B cell (primary cell): ENCODE results near the gene ZFAND5. TPM values are rescaled to one million over a fixed set of nuclear protein-coding genes. Genes with fewer than 3 reads are reported as not detected.

Experiments used
- ATAC-seq: fragments of 200-7000 bp; cut with Tn5 transposase; one replicate; pipeline ENCODE4 v1.10.0; 2021; ENCODE audit warnings: low read depth, mild to moderate bottlenecking, moderate number of reproducible peaks, moderate library complexity
- CTCF ChIA-PET: fragments of 350-600 bp; sonication (Branson Sonifier 250); formaldehyde crosslinking; loops from one replicate; lab custom pipeline; 2021; ENCODE audit warnings: antibody characterized with exemption, inconsistent platforms; lab: Charles Lee
- POLR2A ChIA-PET: fragments of 350-600 bp; sonication (Branson Sonifier 250); formaldehyde crosslinking; loops from one replicate; lab custom pipeline; 2021; ENCODE audit warnings: antibody characterized with exemption; lab: Charles Lee
- DNase-seq: peaks from one replicate; pipeline ENCODE4 v3.0.0; 2013
- H2AFZ ChIP-seq: 2 replicates; pipeline ENCODE4 v1.6.1; 2012; ENCODE audit warnings: mild to moderate bottlenecking, low read depth, low read length; ENCODE audit not compliant: insufficient read depth, poor library complexity, severe bottlenecking
- H3K27ac ChIP-seq, 2 donors: 1 replicate in 1 of 2; 2 replicates in 1 of 2; pipeline ENCODE4 v1.5.1; 2012 to 2013; ENCODE audit warnings: low read length in 2 of 2, mild to moderate bottlenecking in 2 of 2, moderate library complexity in 1 of 2
- H3K27me3 ChIP-seq, 4 experiments: fragments of 200-600 bp in 1 of 4; sonication (generic) in 1 of 4; replicated peaks in 1 of 4; 1 replicate in 2 of 4; 2 replicates in 2 of 4; pipeline versions ENCODE4 v1.6.1 to v1.7.0; 2013 to 2016; ENCODE audit warnings: low read length in 3 of 4, mild to moderate bottlenecking in 2 of 4, mixed read lengths in 1 of 4, moderate library complexity in 1 of 4; ENCODE audit not compliant: insufficient read depth in 4 of 4, control insufficient read depth in 3 of 4; ENCODE audit errors: control extremely low read depth in 1 of 4
- H3K36me3 ChIP-seq, 2 experiments: replicated peaks in 1 of 2; 1 replicate in 1 of 2; 2 replicates in 1 of 2; pipeline versions ENCODE4 v1.6.1 to v1.7.1; 2013; ENCODE audit warnings: low read length in 1 of 2; ENCODE audit not compliant: insufficient read depth in 2 of 2, control insufficient read depth in 1 of 2; ENCODE audit errors: control extremely low read depth in 1 of 2, extremely low read depth in 1 of 2
- H3K4me1 ChIP-seq, 2 donors: fragments of 200-600 bp in 1 of 2; sonication (generic) in 1 of 2; 1 replicate in 1 of 2; 2 replicates in 1 of 2; pipeline versions ENCODE4 v1.5.1 to v1.6.1; 2013 to 2017; ENCODE audit warnings: low read length in 2 of 2; ENCODE audit not compliant: control insufficient read depth in 2 of 2, insufficient read depth in 2 of 2
- H3K4me2 ChIP-seq: replicated peaks from 2 replicates; pipeline ENCODE3; 2012; ENCODE audit warnings: mild to moderate bottlenecking, low read depth, low read length; ENCODE audit not compliant: poor library complexity, severe bottlenecking
- H3K4me3 ChIP-seq, 5 experiments: fragments of 200-600 bp in 1 of 5; sonication (generic) in 1 of 5; 1 replicate in 3 of 5; 2 replicates in 2 of 5; pipeline versions ENCODE4 v1.5.1 to v1.7.0; 2011 to 2016; ENCODE audit warnings: low read length in 4 of 5, mild to moderate bottlenecking in 4 of 5, low read depth in 2 of 5, control low read depth in 1 of 5, moderate library complexity in 1 of 5; ENCODE audit not compliant: insufficient read depth in 1 of 5; ENCODE audit errors: control extremely low read depth in 1 of 5, extremely low read depth in 1 of 5
- H3K79me2 ChIP-seq: fragments of 200-600 bp; sonication (generic); one replicate; pipeline ENCODE4 v1.6.0; 2016; ENCODE audit warnings: low read length; ENCODE audit not compliant: control insufficient read depth, insufficient read depth
- H3K9ac ChIP-seq: fragments of 200-600 bp; sonication (generic); 2 replicates; pipeline ENCODE4 v1.6.1; 2017; ENCODE audit warnings: mild to moderate bottlenecking, low read length, moderate library complexity
- H3K9me3 ChIP-seq, 3 donors: one replicate each; pipeline versions ENCODE4 v1.6.1 to v1.7.1; 2013; ENCODE audit warnings: low read length in 2 of 3; ENCODE audit not compliant: control insufficient read depth in 2 of 3, insufficient read depth in 1 of 3; ENCODE audit errors: control extremely low read depth in 1 of 3
- H4K20me1 ChIP-seq: 2 replicates; pipeline ENCODE4 v1.6.0; 2012; ENCODE audit warnings: mild to moderate bottlenecking, low read length; ENCODE audit not compliant: insufficient read depth, control insufficient read depth, poor library complexity, severe bottlenecking
- H3K27ac Mint-ChIP-seq: one replicate; pipeline ENCODE4 v1.8.0; 2021; ENCODE audit warnings: mixed read lengths
- H3K27me3 Mint-ChIP-seq: one replicate; pipeline ENCODE4 v1.8.0; 2021; ENCODE audit warnings: mixed read lengths
- H3K4me1 Mint-ChIP-seq: one replicate; pipeline ENCODE4 v1.8.0; 2021; ENCODE audit warnings: mixed read lengths
- H3K4me3 Mint-ChIP-seq: one replicate; pipeline ENCODE4 v1.8.0; 2021; ENCODE audit warnings: mixed read lengths
- H3K9me3 Mint-ChIP-seq: one replicate; pipeline ENCODE4 v1.8.0; 2022; ENCODE audit warnings: mixed read lengths; ENCODE audit not compliant: insufficient read depth
- EZH2 ChIP-seq: IDR thresholded peaks from 2 replicates; pipeline ENCODE4 v1.6.1; 2012; ENCODE audit warnings: borderline replicate concordance, low read depth, mild to moderate bottlenecking, moderate library complexity, low read length; ENCODE audit not compliant: insufficient read depth, poor library complexity, severe bottlenecking
- WGBS: methylation state at CpG from one replicate; pipeline ENCODE4 v1.1.5; 2013; ENCODE audit warnings: missing lambda C conversion rate; ENCODE audit not compliant: insufficient coverage; 5-methylcytosine and 5-hydroxymethylcytosine counted together
- intact Hi-C: fragments of 100-400 bp; cut with micrococcal nuclease; formaldehyde crosslinking; loops from one replicate; pipeline ENCODE4 v1.10.0; 2022
- polyA plus RNA-seq: library from polyadenylated mRNA; depleted of rRNA; stranded (reverse); fragments of >200 nt; gene quantifications from 2 replicates; pipeline ENCODE4 v1.2.3, GENCODE V29; 2012
- total RNA-seq, 2 donors: library from RNA; stranded (reverse); fragments of 120-200 nt in 1 of 2; gene quantifications; 1 replicate in 1 of 2; 2 replicates in 1 of 2; pipeline versions ENCODE4 v1.2.3 to v1.2.4, GENCODE V29; 2013 to 2022
- TF ChIP-seq, protein P1 (sequence below): fragments of 200-600 bp; IDR thresholded peaks from one replicate; pipeline ENCODE4 v1.8.0; 2022; ENCODE audit warnings: antibody characterized with exemption, mild to moderate bottlenecking

Gene ZFAND5
- total and polyA plus RNA-seq, 2 donors (not counting 1 experiment from before 2014, with no cell fraction given): 95.3 to 162 TPM

DNA sequence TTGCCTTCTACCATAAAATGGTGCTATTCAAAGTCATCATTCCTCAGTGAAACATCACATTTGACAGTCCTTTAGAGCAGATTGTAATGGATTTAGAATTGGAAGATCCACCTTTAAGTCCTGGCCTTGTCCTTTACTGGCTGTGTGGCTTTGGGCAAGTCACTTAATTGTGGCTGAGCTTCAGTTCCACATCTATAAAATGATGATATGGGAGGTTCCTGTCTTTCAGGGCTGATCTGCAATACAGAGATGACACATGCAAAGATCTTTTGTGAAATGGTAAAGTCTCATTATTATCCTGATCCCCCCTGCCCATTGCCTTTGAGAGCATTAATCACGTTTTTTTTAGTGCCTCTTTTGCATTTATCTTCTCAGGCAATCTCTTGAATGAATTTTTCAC is 58.2 kb downstream of the ZFAND5 start:
- Mint-ChIP-seq H3K4me3 (peak overlapping the region; percentile 24), H3K9me3 (no peaks in the 10 kb centered on the region), H3K27me3 (no peaks in the 10 kb centered on the region), H3K27ac (peak overlapping the region; percentile 7), H3K4me1 (peaks cover 44% of the 10 kb centered on the region)
- ATAC-seq: no peak
- Histone ChIP-seq H3K4me3 (peak overlapping the region in 1 of 5 experiments; percentile 8), H3K36me3 (peaks cover 0 to 2% of the 10 kb centered on the region in 2 experiments), H3K27ac (peak overlapping the region in 1 of 2 donors; percentile 21), H3K79me2 (peaks cover 3% of the 10 kb centered on the region), H3K4me2 (peak overlapping the region; percentile 72), H3K4me1 (peaks cover 42 to 52% of the 10 kb centered on the region in 2 donors), H3K9ac (no peak overlapping the region), H4K20me1 (no peaks in the 10 kb centered on the region), H2AFZ (peak overlapping the region; percentile 26), H3K27me3 (no peaks in the 10 kb centered on the region), H3K9me3 (no peaks in the 10 kb centered on the region)
- no peak for DNase-seq
- TF ChIP-seq, protein P1, sequence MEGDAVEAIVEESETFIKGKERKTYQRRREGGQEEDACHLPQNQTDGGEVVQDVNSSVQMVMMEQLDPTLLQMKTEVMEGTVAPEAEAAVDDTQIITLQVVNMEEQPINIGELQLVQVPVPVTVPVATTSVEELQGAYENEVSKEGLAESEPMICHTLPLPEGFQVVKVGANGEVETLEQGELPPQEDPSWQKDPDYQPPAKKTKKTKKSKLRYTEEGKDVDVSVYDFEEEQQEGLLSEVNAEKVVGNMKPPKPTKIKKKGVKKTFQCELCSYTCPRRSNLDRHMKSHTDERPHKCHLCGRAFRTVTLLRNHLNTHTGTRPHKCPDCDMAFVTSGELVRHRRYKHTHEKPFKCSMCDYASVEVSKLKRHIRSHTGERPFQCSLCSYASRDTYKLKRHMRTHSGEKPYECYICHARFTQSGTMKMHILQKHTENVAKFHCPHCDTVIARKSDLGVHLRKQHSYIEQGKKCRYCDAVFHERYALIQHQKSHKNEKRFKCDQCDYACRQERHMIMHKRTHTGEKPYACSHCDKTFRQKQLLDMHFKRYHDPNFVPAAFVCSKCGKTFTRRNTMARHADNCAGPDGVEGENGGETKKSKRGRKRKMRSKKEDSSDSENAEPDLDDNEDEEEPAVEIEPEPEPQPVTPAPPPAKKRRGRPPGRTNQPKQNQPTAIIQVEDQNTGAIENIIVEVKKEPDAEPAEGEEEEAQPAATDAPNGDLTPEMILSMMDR: no peak
- no peak for TF ChIP-seq EZH2
- CTCF ChIA-PET: no interaction called here
- POLR2A ChIA-PET: no interaction called here
- 87% methylated on average over 1 of the region's 1 CpG for WGBS
- intact Hi-C loops: loop anchor here (5.0 kb wide), 1 partner anchor 136 kb away; no protein-coding TSS in a partner anchor

DNA sequence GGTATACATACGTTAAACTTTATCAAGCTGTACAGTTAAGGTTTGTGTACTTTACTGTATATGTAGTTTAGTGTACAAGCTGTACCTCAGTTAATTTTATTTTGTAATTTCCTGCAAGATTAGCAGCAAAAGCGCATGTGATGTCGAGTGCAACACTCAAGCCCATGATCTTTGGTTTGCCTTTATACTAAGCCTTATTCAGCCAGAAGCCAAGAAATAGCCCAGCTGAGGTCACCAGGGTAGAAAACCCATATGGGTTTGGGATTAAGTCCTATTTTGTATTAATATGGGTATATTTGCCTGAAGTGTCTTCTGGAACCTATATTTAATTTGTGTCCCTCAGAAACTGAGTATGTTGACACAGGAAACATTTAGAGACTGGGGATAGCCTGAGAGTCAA is 59.3 kb downstream of the ZFAND5 start:
- Histone ChIP-seq H3K79me2 (peaks cover 3% of the 10 kb centered on the region), H3K27ac (peak overlapping the region; percentile 88 to 94), H3K4me3 (peak overlapping the region; percentile 36 to 77 (median 48)), H3K27me3 (no peaks in the 10 kb centered on the region), H3K9me3 (no peaks in the 10 kb centered on the region), H3K4me2 (peak overlapping the region; percentile 72), H3K9ac (peak overlapping the region; percentile 62), H3K4me1 (peaks cover 51 to 62% of the 10 kb centered on the region in 2 donors), H3K36me3 (peaks cover 0 to 2% of the 10 kb centered on the region in 2 experiments), H2AFZ (peak overlapping the region; percentile 72), H4K20me1 (no peaks in the 10 kb centered on the region)
- H3K4me1 Mint-ChIP-seq: peaks cover 53% of the 10 kb centered on the region
- no peak for TF ChIP-seq EZH2
- TF ChIP-seq, protein P1: no peak
- ChIA-PET CTCF (interaction anchor here (0.8 to 1.3 kb wide), 7 partner anchors 11 to 57 kb away, joined by 3 to 5 read pairs (median 4); no protein-coding TSS in a partner anchor), POLR2A (interaction anchor here (1.3 kb wide), 1 partner anchor 60 kb away, joined by 8 read pairs; the partner anchor contains the start of gene ZFAND5)
- H3K4me3 Mint-ChIP-seq: peak overlapping the region; percentile 90
- no peaks in the 10 kb centered on the region for H3K9me3 Mint-ChIP-seq
- WGBS: 100% methylated on average over 2 of the region's 3 CpGs
- no peak for DNase-seq
- no peaks in the 10 kb centered on the region for H3K27me3 Mint-ChIP-seq
- ATAC-seq: no peak
- intact Hi-C loops: loop anchor here (2.0 to 5.0 kb wide), 2 partner anchors 59 to 137 kb away; partner anchors contain the start of gene ZFAND5
- peak overlapping the region; percentile 94 for H3K27ac Mint-ChIP-seq
